ENCODE data around the gene NAE1.

The NAE1 gene

DNA sequence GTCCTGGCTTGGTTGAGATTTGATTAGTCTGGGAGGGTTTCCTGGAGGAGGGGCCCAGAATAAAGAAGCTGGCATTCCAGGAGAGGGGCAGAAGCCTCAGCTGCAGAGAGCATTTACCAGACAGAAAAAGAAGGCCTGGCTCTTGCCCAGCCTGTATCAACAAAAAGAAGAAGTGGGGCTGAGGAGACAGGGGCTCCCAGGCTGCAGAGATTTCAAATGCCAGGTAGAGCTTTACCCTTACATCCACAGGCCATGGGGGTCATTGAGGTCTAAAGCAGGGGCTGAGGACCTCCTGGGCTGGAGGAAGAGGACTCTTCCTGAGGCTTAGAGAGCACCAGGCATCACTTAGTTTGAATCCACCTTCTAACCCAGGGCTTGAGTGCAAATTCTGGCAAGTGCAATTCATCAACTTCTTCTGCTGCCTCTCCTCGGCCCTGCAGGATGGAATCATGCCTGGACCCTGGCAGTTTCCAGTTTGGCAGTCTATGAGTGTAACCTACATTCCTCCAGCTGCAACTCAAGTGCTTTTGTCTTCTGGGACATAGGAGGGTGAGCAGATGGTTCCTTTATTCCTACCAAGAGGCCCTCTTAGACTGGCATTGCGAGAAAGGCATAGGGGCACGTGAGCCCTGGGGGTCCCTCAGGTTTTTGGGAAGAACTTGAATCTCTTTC, 28.8 kb upstream of the NAE1 start:
- no peaks in the 10 kb centered on the region for H3K36me3 ChIP-seq (ENCODE audit: control insufficient read depth, low read depth, low read length)
- no peaks in the 10 kb centered on the region for H3K9me3 ChIP-seq (ENCODE audit: control insufficient read depth, low read depth, low read length)
- no peaks in the 10 kb centered on the region for H3K27me3 ChIP-seq (ENCODE audit: control insufficient read depth, insufficient read depth, low read length)
- no peaks in the 10 kb centered on the region for H3K4me1 ChIP-seq (ENCODE audit: control insufficient read depth, low read depth, low read length)
- no peak overlapping the region for H3K27ac ChIP-seq (ENCODE audit: low read length)
- H3K4me3 ChIP-seq (ENCODE audit: low read length) = no peak overlapping the region
- no peak overlapping the region for H3K9ac ChIP-seq (ENCODE audit: low read length)

DNA sequence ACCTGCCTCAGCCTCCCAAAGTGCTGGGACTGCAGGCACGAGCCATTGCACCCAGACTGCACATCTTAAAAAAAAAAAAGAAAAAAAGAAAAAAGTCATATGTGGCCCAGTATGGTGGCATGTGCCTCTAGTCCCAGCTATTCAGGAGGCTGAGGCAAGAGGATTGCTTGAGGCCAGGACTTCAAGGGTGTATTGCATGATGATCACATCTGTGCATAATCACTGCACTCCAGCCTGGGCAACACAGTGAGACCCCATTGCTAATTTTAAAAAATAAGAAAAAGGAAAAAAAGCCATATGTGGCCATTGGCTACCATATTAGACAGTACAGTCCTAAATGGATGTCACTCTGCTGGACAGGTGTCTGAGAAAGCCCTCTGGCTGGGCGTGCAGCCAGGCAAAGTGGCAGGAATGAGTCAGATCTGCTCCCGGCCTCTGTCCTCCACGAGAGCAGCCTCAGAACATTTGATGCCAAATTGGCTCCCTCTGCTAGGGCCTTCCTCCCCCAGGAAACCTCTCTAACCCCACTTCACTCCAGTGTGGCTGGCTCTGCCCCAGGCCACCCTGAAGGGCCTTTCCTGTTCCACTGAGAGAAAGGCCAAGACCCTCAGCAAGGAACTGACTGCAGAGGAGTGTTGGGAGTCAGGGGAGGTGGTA, 28.1 kb upstream of the NAE1 start:
- no peak overlapping the region for H3K27ac ChIP-seq (ENCODE audit: low read length)
- H3K27me3 ChIP-seq (ENCODE audit: control insufficient read depth, insufficient read depth, low read length) = no peaks in the 10 kb centered on the region
- H3K9me3 ChIP-seq (ENCODE audit: control insufficient read depth, low read depth, low read length) = no peaks in the 10 kb centered on the region
- H3K4me3 ChIP-seq (ENCODE audit: low read length) = no peak overlapping the region
- H3K36me3 ChIP-seq (ENCODE audit: control insufficient read depth, low read depth, low read length) = no peaks in the 10 kb centered on the region
- no peaks in the 10 kb centered on the region for H3K4me1 ChIP-seq (ENCODE audit: control insufficient read depth, low read depth, low read length)
- H3K9ac ChIP-seq (ENCODE audit: low read length) = no peak overlapping the region

GRCh38 chr16:66857437-66857836, 26.7 kb upstream of the NAE1 start:
- no peaks in the 10 kb centered on the region for H3K27me3 ChIP-seq (ENCODE audit: control insufficient read depth, insufficient read depth, low read length)
- no peaks in the 10 kb centered on the region for H3K36me3 ChIP-seq (ENCODE audit: control insufficient read depth, low read depth, low read length)
- H3K9ac ChIP-seq (ENCODE audit: low read length) = no peak overlapping the region
- H3K27ac ChIP-seq (ENCODE audit: low read length) = no peak overlapping the region
- H3K4me3 ChIP-seq (ENCODE audit: low read length) = no peak overlapping the region
- H3K4me1 ChIP-seq (ENCODE audit: control insufficient read depth, low read depth, low read length) = no peaks in the 10 kb centered on the region
- H3K9me3 ChIP-seq (ENCODE audit: control insufficient read depth, low read depth, low read length) = no peaks in the 10 kb centered on the region

GRCh38 chr16:66856801-66857200, 26.0 kb upstream of the NAE1 start:
- Histone ChIP-seq H3K4me3 (ENCODE audit: low read length) (no peak overlapping the region), H3K36me3 (ENCODE audit: control insufficient read depth, low read depth, low read length) (no peaks in the 10 kb centered on the region), H3K9ac (ENCODE audit: low read length) (no peak overlapping the region), H3K4me1 (ENCODE audit: control insufficient read depth, low read depth, low read length) (no peaks in the 10 kb centered on the region), H3K9me3 (ENCODE audit: control insufficient read depth, low read depth, low read length) (no peaks in the 10 kb centered on the region), H3K27ac (ENCODE audit: low read length) (no peak overlapping the region), H3K27me3 (ENCODE audit: control insufficient read depth, insufficient read depth, low read length) (no peaks in the 10 kb centered on the region)

GRCh38 chr16:66856184-66856730, 25.5 kb upstream of the NAE1 start:
- Histone ChIP-seq H3K4me3 (ENCODE audit: low read length) (no peak overlapping the region), H3K9ac (ENCODE audit: low read length) (no peak overlapping the region), H3K27me3 (ENCODE audit: control insufficient read depth, insufficient read depth, low read length) (no peaks in the 10 kb centered on the region), H3K36me3 (ENCODE audit: control insufficient read depth, low read depth, low read length) (no peaks in the 10 kb centered on the region), H3K9me3 (ENCODE audit: control insufficient read depth, low read depth, low read length) (no peaks in the 10 kb centered on the region), H3K27ac (ENCODE audit: low read length) (no peak overlapping the region), H3K4me1 (ENCODE audit: control insufficient read depth, low read depth, low read length) (no peaks in the 10 kb centered on the region)

GRCh38 chr16:66853261-66854139, 22.7 kb upstream of the NAE1 start:
- H3K9ac ChIP-seq (ENCODE audit: low read length) = no peak overlapping the region
- H3K27ac ChIP-seq (ENCODE audit: low read length) = no peak overlapping the region
- no peaks in the 10 kb centered on the region for H3K27me3 ChIP-seq (ENCODE audit: control insufficient read depth, insufficient read depth, low read length)
- H3K4me1 ChIP-seq (ENCODE audit: control insufficient read depth, low read depth, low read length) = no peaks in the 10 kb centered on the region
- no peak overlapping the region for H3K4me3 ChIP-seq (ENCODE audit: low read length)
- H3K36me3 ChIP-seq (ENCODE audit: control insufficient read depth, low read depth, low read length) = no peaks in the 10 kb centered on the region
- no peaks in the 10 kb centered on the region for H3K9me3 ChIP-seq (ENCODE audit: control insufficient read depth, low read depth, low read length)

DNA sequence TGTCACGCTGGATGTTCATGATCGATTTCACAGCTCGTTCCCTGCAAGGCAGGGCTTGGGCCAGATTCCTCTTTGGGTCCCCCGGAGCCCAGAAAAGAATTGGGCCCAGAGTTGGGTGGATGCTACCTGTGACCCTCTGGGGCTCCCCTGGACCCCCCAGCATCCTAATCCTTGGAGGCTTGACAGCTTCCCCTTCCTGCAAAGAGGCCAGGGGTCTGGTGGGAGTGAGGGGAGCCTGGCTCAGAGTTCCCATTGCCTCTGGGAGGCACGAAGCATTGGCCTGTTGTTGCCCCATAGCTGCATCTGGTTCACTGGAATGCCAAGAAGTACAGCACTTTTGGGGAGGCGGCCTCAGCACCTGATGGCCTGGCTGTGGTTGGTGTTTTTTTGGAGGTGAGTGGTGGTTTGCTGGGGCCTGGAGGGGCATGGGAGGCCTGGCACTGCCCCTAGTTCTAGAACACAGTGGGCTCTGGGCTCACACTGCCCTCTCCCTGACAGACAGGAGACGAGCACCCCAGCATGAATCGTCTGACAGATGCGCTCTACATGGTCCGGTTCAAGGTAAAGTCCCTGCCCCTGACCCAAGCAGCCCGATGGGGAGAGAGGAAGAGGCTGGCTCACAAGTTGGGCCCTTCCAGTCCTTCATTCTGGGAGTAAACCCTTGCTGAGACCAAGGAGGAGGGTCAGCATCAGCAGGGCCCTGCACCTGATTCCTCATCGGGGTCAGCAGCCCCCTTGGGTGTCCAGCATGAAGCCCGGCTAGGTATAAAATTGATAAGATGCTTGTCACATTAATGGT, 20.6 kb upstream of the NAE1 start:
- Histone ChIP-seq H3K9me3 (ENCODE audit: control insufficient read depth, low read depth, low read length) (no peaks in the 10 kb centered on the region), H3K9ac (ENCODE audit: low read length) (no peak overlapping the region), H3K27ac (ENCODE audit: low read length) (no peak overlapping the region), H3K4me1 (ENCODE audit: control insufficient read depth, low read depth, low read length) (no peaks in the 10 kb centered on the region), H3K27me3 (ENCODE audit: control insufficient read depth, insufficient read depth, low read length) (peaks cover 16% of the 10 kb centered on the region), H3K4me3 (ENCODE audit: low read length) (no peak overlapping the region), H3K36me3 (ENCODE audit: control insufficient read depth, low read depth, low read length) (no peaks in the 10 kb centered on the region)

GRCh38 chr16:66850115-66850815, 19.5 kb upstream of the NAE1 start:
- no peaks in the 10 kb centered on the region for H3K4me1 ChIP-seq (ENCODE audit: control insufficient read depth, low read depth, low read length)
- H3K4me3 ChIP-seq (ENCODE audit: low read length) = no peak overlapping the region
- no peaks in the 10 kb centered on the region for H3K36me3 ChIP-seq (ENCODE audit: control insufficient read depth, low read depth, low read length)
- H3K9ac ChIP-seq (ENCODE audit: low read length) = no peak overlapping the region
- H3K27me3 ChIP-seq (ENCODE audit: control insufficient read depth, insufficient read depth, low read length) = peaks cover 27% of the 10 kb centered on the region
- no peak overlapping the region for H3K27ac ChIP-seq (ENCODE audit: low read length)
- H3K9me3 ChIP-seq (ENCODE audit: control insufficient read depth, low read depth, low read length) = no peaks in the 10 kb centered on the region

DNA sequence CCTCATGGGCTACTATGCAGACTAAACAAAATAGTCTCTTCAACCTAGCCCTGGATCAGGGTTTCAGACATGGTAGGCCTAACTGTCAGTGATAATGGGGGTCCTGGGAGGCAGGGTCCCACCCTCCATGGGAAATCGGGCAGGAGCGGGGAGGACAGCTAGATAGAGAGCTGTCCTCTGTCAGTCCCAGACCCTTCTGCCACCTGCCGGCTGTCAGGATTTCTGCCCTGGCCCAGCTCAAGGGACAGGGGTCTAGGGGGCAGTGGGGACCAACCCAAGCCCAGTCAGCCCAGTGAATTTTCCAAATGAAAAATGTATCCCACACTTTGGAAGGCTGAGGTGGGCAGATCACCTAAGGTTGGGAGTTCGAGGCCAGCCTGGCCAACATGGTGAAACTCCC, 18.8 kb upstream of the NAE1 start:
- Histone ChIP-seq H3K27ac (ENCODE audit: low read length) (no peak overlapping the region), H3K9ac (ENCODE audit: low read length) (no peak overlapping the region), H3K9me3 (ENCODE audit: control insufficient read depth, low read depth, low read length) (no peaks in the 10 kb centered on the region), H3K4me3 (ENCODE audit: low read length) (no peak overlapping the region), H3K36me3 (ENCODE audit: control insufficient read depth, low read depth, low read length) (no peaks in the 10 kb centered on the region), H3K4me1 (ENCODE audit: control insufficient read depth, low read depth, low read length) (no peaks in the 10 kb centered on the region), H3K27me3 (ENCODE audit: control insufficient read depth, insufficient read depth, low read length) (peaks cover 34% of the 10 kb centered on the region)

DNA sequence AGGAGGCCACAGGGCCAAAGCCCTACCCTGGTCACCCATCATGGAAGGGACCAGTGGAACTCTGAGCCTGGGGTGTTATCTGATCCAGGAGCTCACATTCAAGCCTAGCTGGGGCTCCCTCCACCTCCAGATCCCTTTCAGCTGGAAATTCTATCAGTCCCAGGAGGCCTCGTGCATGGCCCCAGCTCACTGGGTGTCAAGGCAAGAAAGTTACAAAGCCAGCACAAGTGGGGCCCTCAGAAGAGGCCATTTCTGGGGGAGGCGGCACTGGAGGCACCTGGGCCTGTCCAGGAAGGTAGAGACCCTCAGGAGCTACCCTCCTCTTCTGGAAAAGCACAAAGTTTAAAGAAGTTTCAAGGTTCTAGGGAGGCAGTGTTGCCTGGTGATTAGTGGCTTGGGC, 18.2 kb upstream of the NAE1 start:
- H3K27me3 ChIP-seq (ENCODE audit: control insufficient read depth, insufficient read depth, low read length) = peaks cover 39% of the 10 kb centered on the region
- H3K9me3 ChIP-seq (ENCODE audit: control insufficient read depth, low read depth, low read length) = no peaks in the 10 kb centered on the region
- no peak overlapping the region for H3K9ac ChIP-seq (ENCODE audit: low read length)
- no peak overlapping the region for H3K27ac ChIP-seq (ENCODE audit: low read length)
- no peaks in the 10 kb centered on the region for H3K4me1 ChIP-seq (ENCODE audit: control insufficient read depth, low read depth, low read length)
- no peaks in the 10 kb centered on the region for H3K36me3 ChIP-seq (ENCODE audit: control insufficient read depth, low read depth, low read length)
- H3K4me3 ChIP-seq (ENCODE audit: low read length) = no peak overlapping the region
